WTC11 (cell line): ENCODE results near the gene ALOXE3. TPM values are rescaled to one million over a fixed set of nuclear protein-coding genes. Genes with fewer than 3 reads are reported as not detected.

ENCODE experiments used
- ATAC-seq: fragments of 200-7000 bp; cut with Tn5 transposase; 2 replicates; pipeline ENCODE4 v1.10.0; 2021; ENCODE audit warnings: mild to moderate bottlenecking, moderate library complexity
- CTCF ChIA-PET: fragments of 300-600 bp; sonication (Branson Sonifier 250); formaldehyde crosslinking; loops from one replicate; lab custom pipeline; 2021; ENCODE audit warnings: antibody characterized with exemption; lab: Charles Lee
- POLR2A ChIA-PET: fragments of 350-600 bp; sonication (Branson Sonifier 250); formaldehyde crosslinking; loops from one replicate; lab custom pipeline; 2021; ENCODE audit warnings: antibody characterized with exemption; lab: Charles Lee
- DNase-seq: peaks from one replicate; pipeline ENCODE4 v3.0.0; 2021; ENCODE audit warnings: low spot score
- H3K27ac Mint-ChIP-seq: 2 replicates; pipeline ENCODE4 v1.8.0; 2021; ENCODE audit warnings: mixed read lengths
- H3K27me3 Mint-ChIP-seq: 2 replicates; pipeline ENCODE4 v1.8.0; 2021; ENCODE audit warnings: low read depth, mild to moderate bottlenecking, moderate library complexity, mixed read lengths
- H3K36me3 Mint-ChIP-seq: 2 replicates; pipeline ENCODE4 v1.8.0; 2021; ENCODE audit warnings: mixed read lengths
- H3K4me1 Mint-ChIP-seq: 2 replicates; pipeline ENCODE4 v1.8.0; 2022; ENCODE audit warnings: mixed read lengths
- H3K4me3 Mint-ChIP-seq: 2 replicates; pipeline ENCODE4 v1.8.0; 2021; ENCODE audit warnings: mild to moderate bottlenecking, moderate library complexity, mixed read lengths
- H3K9me3 Mint-ChIP-seq: 2 replicates; pipeline ENCODE4 v1.8.0; 2021; ENCODE audit warnings: mixed read lengths
- ESRRA ChIP-seq: sonication (generic); formaldehyde crosslinking; IDR thresholded peaks from 2 replicates; pipeline ENCODE4 v1.8.1; 2022; ENCODE audit warnings: mild to moderate bottlenecking, missing genetic modification reagents, borderline replicate concordance
- JAZF1 ChIP-seq: fragments of 250-450 bp; sonication (Bioruptor Pico); IDR thresholded peaks from 2 replicates; pipeline ENCODE4 v1.9.0; 2021; ENCODE audit warnings: moderate library complexity, mild to moderate bottlenecking, inconsistent platforms
- MYBL2 ChIP-seq: sonication (generic); formaldehyde crosslinking; IDR thresholded peaks from 2 replicates; pipeline ENCODE4 v1.8.1; 2023; ENCODE audit warnings: mild to moderate bottlenecking, moderate library complexity, missing genetic modification reagents
- SMAD3 ChIP-seq: sonication (generic); formaldehyde crosslinking; IDR thresholded peaks from 2 replicates; pipeline ENCODE4 v1.8.0; 2022; ENCODE audit warnings: missing genetic modification reagents, mild to moderate bottlenecking, borderline replicate concordance
- SMAD4 ChIP-seq: sonication (generic); formaldehyde crosslinking; IDR thresholded peaks from 2 replicates; pipeline ENCODE4 v1.8.0; 2022; ENCODE audit warnings: mild to moderate bottlenecking, missing genetic modification reagents
- TEAD4 ChIP-seq: sonication (generic); formaldehyde crosslinking; IDR thresholded peaks from 2 replicates; pipeline ENCODE4 v1.8.0; 2022; ENCODE audit warnings: mild to moderate bottlenecking, missing genetic modification reagents
- ZNF138 ChIP-seq: sonication (generic); formaldehyde crosslinking; conservative IDR thresholded peaks from 2 replicates; pipeline ENCODE4 v1.8.1; 2022; ENCODE audit warnings: mild to moderate bottlenecking, moderate library complexity, missing genetic modification reagents
- ZNF232 ChIP-seq: sonication (generic); formaldehyde crosslinking; IDR thresholded peaks from 2 replicates; pipeline ENCODE4 v1.8.0; 2022; ENCODE audit warnings: mild to moderate bottlenecking, missing genetic modification reagents
- ZNF423 ChIP-seq: fragments of 250-450 bp; sonication (Bioruptor Pico); IDR thresholded peaks from 2 replicates; pipeline ENCODE4 v2.1.2; 2022; ENCODE audit warnings: mild to moderate bottlenecking, moderate library complexity
- ZNF671 ChIP-seq: fragments of 250-450 bp; sonication (Bioruptor Pico); IDR thresholded peaks from 2 replicates; pipeline ENCODE4 v1.8.0; 2021; ENCODE audit warnings: mild to moderate bottlenecking
- total RNA-seq: library from RNA; stranded (reverse); gene quantifications from 3 replicates; pipeline ENCODE4 v1.2.3, GENCODE V29; 2021
- TF ChIP-seq, protein P1 (sequence below): fragments of 250-450 bp; sonication (Bioruptor Pico); conservative IDR thresholded peaks from 2 replicates; pipeline ENCODE4 v1.9.0; 2021; ENCODE audit warnings: mild to moderate bottlenecking
- TF ChIP-seq, protein P2 (sequence below): fragments of 250-450 bp; sonication (Bioruptor Pico); IDR thresholded peaks from 2 replicates; pipeline ENCODE4 v1.9.0; 2021; ENCODE audit warnings: mild to moderate bottlenecking
- TF ChIP-seq, protein P3 (sequence below): fragments of 250-450 bp; sonication (Bioruptor Pico); IDR thresholded peaks from 2 replicates; pipeline ENCODE4 v1.8.0; 2021; ENCODE audit warnings: mild to moderate bottlenecking
- TF ChIP-seq, protein P4 (sequence below): sonication (generic); formaldehyde crosslinking; conservative IDR thresholded peaks from 2 replicates; pipeline ENCODE4 v1.8.1; 2022; ENCODE audit warnings: mild to moderate bottlenecking, missing genetic modification reagents
- TF ChIP-seq, protein P5 (sequence below): fragments of 200-600 bp; IDR thresholded peaks from 2 replicates; pipeline ENCODE4 v1.8.0; 2022; ENCODE audit warnings: antibody characterized with exemption
- TF ChIP-seq, protein P6 (sequence below): sonication (generic); formaldehyde crosslinking; IDR thresholded peaks from 2 replicates; pipeline ENCODE4 v1.8.0; 2023; ENCODE audit warnings: missing genetic modification reagents, mild to moderate bottlenecking, borderline replicate concordance
- TF ChIP-seq, protein P7 (sequence below): sonication (generic); formaldehyde crosslinking; IDR thresholded peaks from 2 replicates; pipeline ENCODE4 v1.8.0; 2022; ENCODE audit warnings: mild to moderate bottlenecking, missing genetic modification reagents

ALOXE3 gene
- total RNA-seq, 1 experiment from 2014 or later = 0.81 TPM

DNA sequence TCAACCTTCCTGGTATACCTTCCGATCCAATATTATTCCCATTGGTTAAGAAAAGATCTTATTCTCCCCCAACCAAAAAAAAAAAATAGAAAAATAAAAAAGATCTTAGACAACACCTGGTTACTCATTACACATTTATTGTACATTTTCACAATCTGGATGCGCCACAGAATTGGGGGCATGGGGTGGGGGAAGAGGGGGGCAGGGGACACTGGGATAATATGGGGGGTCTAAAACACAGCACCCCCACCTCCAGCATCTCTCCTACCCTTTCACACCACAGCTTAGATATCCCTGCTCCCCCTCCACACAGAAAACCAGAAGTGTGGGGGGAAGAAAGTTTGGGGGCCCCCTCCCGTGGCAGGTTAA is 40.7 kb upstream of the ALOXE3 start:
- Mint-ChIP-seq H3K27me3 (peaks cover 3% of the 10 kb centered on the region; the same call in 1 of the 2 replicates), H3K36me3 (peaks cover 8% of the 10 kb centered on the region), H3K4me1 (peaks cover 30% of the 10 kb centered on the region), H3K9me3 (no peaks in the 10 kb centered on the region), H3K27ac (peak overlapping the region; percentile 97), H3K4me3 (no peak overlapping the region)
- ChIA-PET CTCF (interaction anchor here (0.5 to 2.2 kb wide), 15 partner anchors 14 to 99 kb away, joined by 3 to 13 read pairs (median 5); partner anchors contain the start of genes ALOXE3 and HES7), POLR2A (interaction anchor here (1.0 to 1.5 kb wide), 2 partner anchors 14 to 18 kb away, joined by 3 read pairs; partner anchors contain the start of gene TMEM107)
- ATAC-seq = no peak
- DNase-seq = no peak
- no peak for TF ChIP-seq ZNF423 (CRISPR knock-in tag)
- no peak for TF ChIP-seq SMAD3 (CRISPR knock-in tag)
- TF ChIP-seq, protein P1, sequence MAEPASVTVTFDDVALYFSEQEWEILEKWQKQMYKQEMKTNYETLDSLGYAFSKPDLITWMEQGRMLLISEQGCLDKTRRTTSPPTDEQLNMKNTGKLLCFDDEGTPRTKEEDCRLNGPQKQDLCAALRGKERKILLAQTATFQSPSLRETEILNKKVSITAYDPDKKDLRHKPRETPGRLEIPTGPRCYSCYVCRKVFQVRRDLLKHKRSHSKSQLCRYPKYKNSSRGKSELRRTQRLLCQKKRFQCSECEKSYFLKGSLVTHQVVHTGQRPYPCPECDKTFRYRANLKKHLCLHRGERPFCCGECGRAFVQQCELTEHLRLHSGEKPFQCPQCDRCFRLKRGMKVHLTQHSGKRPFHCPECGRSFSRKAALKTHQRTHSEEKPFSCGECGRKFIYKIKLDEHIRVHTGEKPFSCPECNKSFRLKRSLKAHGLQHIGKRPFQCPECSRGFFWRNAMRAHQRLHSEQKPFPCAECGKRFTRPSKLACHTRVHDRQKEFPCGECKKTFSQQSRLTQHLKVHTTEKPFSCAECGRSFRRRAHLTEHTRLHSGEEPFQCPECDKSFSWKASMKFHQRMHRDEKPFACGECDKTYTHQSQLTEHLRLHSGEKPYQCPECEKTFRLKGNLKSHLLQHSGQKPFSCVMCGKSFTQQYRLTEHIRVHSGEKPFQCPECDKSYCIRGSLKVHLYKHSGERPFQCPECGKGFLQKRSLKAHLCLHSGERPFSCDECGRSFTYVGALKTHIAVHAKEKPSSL (CRISPR knock-in tag) = no peak
- no peak for TF ChIP-seq SMAD4 (CRISPR knock-in tag)
- TF ChIP-seq, protein P2, sequence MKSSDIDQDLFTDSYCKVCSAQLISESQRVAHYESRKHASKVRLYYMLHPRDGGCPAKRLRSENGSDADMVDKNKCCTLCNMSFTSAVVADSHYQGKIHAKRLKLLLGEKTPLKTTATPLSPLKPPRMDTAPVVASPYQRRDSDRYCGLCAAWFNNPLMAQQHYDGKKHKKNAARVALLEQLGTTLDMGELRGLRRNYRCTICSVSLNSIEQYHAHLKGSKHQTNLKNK (CRISPR knock-in tag) = no peak
- no peak for TF ChIP-seq JAZF1 (CRISPR knock-in tag)
- no peak for TF ChIP-seq ESRRA (CRISPR knock-in tag)

DNA sequence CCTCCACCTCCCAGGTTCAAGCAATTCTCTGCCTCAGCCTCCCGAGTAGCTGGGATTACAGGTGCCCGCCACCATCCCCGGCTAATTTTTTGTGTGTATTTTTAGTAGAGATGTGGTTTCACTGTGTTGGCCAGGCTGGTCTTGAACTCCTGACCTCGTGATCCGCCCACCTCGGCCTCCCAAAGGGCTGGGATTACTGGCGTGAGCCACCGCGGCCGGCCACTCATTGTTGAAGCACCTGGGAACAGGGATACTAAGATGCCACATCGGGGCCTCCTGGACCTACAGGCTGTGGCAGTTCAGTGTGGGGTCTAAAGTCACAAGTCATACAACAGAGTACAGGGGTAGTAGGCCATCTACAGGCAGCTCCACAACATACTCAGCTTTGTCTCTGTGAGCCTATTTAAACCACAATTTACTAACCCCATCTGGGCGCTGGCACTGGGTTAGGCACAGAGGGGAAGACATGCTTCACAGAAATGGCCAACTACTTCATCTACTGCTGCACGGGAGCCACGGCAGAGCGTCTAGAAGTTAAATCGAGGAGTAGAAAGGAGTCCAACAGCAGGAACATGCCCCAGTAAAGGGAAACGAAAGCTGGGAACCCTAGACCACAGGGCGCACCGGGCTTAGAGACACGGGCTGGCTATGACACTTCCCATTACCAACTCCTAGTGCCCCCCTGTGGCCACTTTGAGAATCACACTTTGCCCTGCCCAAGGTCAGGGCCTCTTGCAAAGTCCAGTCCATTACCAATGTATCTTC is 40.1 kb upstream of the ALOXE3 start:
- TF ChIP-seq, protein P3, sequence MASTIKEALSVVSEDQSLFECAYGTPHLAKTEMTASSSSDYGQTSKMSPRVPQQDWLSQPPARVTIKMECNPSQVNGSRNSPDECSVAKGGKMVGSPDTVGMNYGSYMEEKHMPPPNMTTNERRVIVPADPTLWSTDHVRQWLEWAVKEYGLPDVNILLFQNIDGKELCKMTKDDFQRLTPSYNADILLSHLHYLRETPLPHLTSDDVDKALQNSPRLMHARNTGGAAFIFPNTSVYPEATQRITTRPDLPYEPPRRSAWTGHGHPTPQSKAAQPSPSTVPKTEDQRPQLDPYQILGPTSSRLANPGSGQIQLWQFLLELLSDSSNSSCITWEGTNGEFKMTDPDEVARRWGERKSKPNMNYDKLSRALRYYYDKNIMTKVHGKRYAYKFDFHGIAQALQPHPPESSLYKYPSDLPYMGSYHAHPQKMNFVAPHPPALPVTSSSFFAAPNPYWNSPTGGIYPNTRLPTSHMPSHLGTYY (CRISPR knock-in tag) = 0 out of 2 replicates have a peak, but pooled peaks have one; percentile 41
- TF ChIP-seq, protein P4, sequence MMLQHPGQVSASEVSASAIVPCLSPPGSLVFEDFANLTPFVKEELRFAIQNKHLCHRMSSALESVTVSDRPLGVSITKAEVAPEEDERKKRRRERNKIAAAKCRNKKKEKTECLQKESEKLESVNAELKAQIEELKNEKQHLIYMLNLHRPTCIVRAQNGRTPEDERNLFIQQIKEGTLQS = no peak
- TF ChIP-seq ZNF671 (no peak), ZNF138 (CRISPR knock-in tag) (no peak)
- TF ChIP-seq, protein P5, sequence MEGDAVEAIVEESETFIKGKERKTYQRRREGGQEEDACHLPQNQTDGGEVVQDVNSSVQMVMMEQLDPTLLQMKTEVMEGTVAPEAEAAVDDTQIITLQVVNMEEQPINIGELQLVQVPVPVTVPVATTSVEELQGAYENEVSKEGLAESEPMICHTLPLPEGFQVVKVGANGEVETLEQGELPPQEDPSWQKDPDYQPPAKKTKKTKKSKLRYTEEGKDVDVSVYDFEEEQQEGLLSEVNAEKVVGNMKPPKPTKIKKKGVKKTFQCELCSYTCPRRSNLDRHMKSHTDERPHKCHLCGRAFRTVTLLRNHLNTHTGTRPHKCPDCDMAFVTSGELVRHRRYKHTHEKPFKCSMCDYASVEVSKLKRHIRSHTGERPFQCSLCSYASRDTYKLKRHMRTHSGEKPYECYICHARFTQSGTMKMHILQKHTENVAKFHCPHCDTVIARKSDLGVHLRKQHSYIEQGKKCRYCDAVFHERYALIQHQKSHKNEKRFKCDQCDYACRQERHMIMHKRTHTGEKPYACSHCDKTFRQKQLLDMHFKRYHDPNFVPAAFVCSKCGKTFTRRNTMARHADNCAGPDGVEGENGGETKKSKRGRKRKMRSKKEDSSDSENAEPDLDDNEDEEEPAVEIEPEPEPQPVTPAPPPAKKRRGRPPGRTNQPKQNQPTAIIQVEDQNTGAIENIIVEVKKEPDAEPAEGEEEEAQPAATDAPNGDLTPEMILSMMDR = peak; percentile 89
- Mint-ChIP-seq H3K4me3 (peak overlapping the region; percentile 12; the same call in 1 of the 2 replicates), H3K27me3 (peaks cover 3% of the 10 kb centered on the region; the same call in 1 of the 2 replicates), H3K9me3 (no peaks in the 10 kb centered on the region), H3K4me1 (peaks cover 29% of the 10 kb centered on the region), H3K27ac (peak overlapping the region; percentile 97), H3K36me3 (peaks cover 8% of the 10 kb centered on the region)
- peak; percentile 4 for ATAC-seq
- peak; percentile 97 for DNase-seq
- POLR2A ChIA-PET = interaction anchor here (0.6 to 1.5 kb wide), 3 partner anchors 15 to 21 kb away, joined by 3 read pairs; partner anchors contain the start of gene TMEM107
- CTCF ChIA-PET = interaction anchor here (0.5 to 2.2 kb wide), 19 partner anchors 9 to 301 kb away, joined by 3 to 13 read pairs (median 5); partner anchors contain the start of genes ALOXE3, AURKB, CYB5D1 and HES7

DNA sequence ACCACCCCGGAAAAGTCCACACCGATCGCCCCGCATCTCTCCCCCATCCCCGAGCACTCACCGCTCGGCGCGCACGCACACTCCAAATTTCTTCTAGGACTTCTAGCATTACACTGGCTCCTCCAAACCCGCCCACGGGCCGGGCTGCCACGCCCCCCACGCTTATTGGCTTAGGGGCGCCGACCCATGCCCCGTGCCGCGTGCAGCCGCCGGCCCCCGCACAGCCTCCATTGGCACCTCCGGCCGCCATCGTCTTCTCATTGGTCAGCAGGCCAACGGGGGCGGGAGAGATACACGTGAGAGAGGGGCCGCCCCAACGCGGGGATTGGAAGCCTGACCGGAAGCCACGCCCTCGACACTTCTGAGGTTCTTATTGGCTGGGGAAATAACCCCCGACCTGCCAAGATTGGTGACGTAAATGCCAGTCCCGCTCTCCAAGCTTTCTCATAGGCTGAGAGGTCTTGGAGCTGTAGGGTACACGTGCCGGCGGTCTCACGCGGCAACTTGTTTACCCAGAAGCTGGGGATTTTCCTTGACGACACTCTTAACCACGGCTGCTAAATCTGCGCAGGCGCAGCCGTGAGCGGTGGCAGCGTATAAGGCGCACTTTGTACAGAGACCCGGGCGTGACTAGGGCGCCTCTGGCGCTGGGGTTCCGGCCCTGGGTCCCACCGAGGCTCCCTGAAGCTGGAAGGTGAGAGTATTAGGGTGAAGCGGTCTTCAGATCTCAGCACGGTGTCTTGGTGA is 38.1 kb upstream of the ALOXE3 start:
- DNase-seq = peak; percentile 100
- CTCF ChIA-PET = interaction anchor here (0.8 to 2.7 kb wide), 13 partner anchors 12 to 440 kb away, joined by 3 to 14 read pairs (median 6); partner anchors contain the start of gene ALOXE3
- TF ChIP-seq TEAD4 (CRISPR knock-in tag) (no peak), MYBL2 (CRISPR knock-in tag) (no peak), ZNF232 (0 out of 2 replicates have a peak, but pooled peaks have one; percentile 50)
- TF ChIP-seq, protein P6, sequence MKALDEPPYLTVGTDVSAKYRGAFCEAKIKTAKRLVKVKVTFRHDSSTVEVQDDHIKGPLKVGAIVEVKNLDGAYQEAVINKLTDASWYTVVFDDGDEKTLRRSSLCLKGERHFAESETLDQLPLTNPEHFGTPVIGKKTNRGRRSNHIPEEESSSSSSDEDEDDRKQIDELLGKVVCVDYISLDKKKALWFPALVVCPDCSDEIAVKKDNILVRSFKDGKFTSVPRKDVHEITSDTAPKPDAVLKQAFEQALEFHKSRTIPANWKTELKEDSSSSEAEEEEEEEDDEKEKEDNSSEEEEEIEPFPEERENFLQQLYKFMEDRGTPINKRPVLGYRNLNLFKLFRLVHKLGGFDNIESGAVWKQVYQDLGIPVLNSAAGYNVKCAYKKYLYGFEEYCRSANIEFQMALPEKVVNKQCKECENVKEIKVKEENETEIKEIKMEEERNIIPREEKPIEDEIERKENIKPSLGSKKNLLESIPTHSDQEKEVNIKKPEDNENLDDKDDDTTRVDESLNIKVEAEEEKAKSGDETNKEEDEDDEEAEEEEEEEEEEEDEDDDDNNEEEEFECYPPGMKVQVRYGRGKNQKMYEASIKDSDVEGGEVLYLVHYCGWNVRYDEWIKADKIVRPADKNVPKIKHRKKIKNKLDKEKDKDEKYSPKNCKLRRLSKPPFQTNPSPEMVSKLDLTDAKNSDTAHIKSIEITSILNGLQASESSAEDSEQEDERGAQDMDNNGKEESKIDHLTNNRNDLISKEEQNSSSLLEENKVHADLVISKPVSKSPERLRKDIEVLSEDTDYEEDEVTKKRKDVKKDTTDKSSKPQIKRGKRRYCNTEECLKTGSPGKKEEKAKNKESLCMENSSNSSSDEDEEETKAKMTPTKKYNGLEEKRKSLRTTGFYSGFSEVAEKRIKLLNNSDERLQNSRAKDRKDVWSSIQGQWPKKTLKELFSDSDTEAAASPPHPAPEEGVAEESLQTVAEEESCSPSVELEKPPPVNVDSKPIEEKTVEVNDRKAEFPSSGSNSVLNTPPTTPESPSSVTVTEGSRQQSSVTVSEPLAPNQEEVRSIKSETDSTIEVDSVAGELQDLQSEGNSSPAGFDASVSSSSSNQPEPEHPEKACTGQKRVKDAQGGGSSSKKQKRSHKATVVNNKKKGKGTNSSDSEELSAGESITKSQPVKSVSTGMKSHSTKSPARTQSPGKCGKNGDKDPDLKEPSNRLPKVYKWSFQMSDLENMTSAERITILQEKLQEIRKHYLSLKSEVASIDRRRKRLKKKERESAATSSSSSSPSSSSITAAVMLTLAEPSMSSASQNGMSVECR = peak; percentile 32; the same call in 1 of the 2 replicates
- TF ChIP-seq, protein P7, sequence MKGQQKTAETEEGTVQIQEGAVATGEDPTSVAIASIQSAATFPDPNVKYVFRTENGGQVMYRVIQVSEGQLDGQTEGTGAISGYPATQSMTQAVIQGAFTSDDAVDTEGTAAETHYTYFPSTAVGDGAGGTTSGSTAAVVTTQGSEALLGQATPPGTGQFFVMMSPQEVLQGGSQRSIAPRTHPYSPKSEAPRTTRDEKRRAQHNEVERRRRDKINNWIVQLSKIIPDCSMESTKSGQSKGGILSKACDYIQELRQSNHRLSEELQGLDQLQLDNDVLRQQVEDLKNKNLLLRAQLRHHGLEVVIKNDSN (CRISPR knock-in tag) = peak; percentile 72

More for the DNA sequence above, 38.1 kb upstream of the ALOXE3 start:
- peak; percentile 67 for ATAC-seq
- POLR2A ChIA-PET = interaction anchor here (0.6 to 2.5 kb wide), 14 partner anchors 13 to 469 kb away, joined by 3 to 22 read pairs (median 4); partner anchors contain the start of genes AURKB, BORCS6, CTC1 and HES7
- H3K36me3 Mint-ChIP-seq = peaks cover 5% of the 10 kb centered on the region
- no peaks in the 10 kb centered on the region for H3K9me3 Mint-ChIP-seq
- H3K4me1 Mint-ChIP-seq = peaks cover 32% of the 10 kb centered on the region
- H3K27me3 Mint-ChIP-seq = peaks cover 3% of the 10 kb centered on the region; the same call in 1 of the 2 replicates
- no peak overlapping the region for H3K27ac Mint-ChIP-seq
- no peak overlapping the region for H3K4me3 Mint-ChIP-seq
